ENCODE data around the gene SOS1.

The SOS1 gene

DNA sequence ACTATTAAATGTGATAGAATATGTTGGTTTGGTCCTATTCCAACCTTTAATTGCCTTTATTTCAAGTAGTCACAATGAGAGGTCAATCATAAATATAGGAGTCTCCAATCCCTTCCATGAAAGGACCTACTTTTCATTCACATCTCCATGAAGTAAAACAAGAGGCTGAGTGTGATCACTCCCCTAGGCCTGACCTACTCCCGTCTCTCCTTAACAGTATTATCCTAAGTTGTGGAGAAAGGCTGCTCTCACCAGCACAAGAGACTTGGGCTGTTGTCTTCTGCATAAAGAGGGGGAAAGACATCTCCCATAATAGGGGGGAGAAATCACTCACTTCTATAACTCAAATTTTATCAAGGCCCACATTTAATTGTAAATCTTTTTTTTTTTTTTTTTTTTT is 105.4 kb downstream of the SOS1 start:
- TF ChIP-seq, protein P1, sequence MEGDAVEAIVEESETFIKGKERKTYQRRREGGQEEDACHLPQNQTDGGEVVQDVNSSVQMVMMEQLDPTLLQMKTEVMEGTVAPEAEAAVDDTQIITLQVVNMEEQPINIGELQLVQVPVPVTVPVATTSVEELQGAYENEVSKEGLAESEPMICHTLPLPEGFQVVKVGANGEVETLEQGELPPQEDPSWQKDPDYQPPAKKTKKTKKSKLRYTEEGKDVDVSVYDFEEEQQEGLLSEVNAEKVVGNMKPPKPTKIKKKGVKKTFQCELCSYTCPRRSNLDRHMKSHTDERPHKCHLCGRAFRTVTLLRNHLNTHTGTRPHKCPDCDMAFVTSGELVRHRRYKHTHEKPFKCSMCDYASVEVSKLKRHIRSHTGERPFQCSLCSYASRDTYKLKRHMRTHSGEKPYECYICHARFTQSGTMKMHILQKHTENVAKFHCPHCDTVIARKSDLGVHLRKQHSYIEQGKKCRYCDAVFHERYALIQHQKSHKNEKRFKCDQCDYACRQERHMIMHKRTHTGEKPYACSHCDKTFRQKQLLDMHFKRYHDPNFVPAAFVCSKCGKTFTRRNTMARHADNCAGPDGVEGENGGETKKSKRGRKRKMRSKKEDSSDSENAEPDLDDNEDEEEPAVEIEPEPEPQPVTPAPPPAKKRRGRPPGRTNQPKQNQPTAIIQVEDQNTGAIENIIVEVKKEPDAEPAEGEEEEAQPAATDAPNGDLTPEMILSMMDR (IDR thresholded peaks at IDR 0.05; ENCODE audit: low read depth, low read length, missing control alignments), result no peak
- no peak overlapping the region for H3K4me3 ChIP-seq (ENCODE audit: low read depth, low read length)
- no peak for DNase-seq (ENCODE audit: low read depth)

DNA sequence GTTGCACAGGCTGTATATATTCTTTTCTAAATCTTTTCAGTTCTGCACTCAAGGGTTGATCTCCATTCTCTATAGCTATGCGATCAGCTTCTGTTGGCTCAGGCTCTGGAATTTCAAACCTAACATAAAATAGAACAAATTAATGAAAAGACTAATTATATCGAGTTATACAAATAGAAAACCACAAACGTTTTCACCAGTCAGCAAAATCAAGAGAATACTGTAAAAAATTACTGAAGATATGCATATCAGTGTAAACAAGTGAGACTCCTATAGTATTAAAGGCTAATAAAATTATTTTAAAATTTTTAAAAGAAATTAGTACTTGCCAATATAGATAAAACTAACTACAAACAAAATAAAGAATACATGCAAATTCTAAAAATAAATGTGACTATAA is 107.0 kb downstream of the SOS1 start:
- H3K4me3 ChIP-seq (ENCODE audit: low read depth, low read length), result no peak overlapping the region
- TF ChIP-seq, protein P1 (IDR thresholded peaks at IDR 0.05; ENCODE audit: low read depth, low read length, missing control alignments), result no peak
- no peak for DNase-seq (ENCODE audit: low read depth)

DNA sequence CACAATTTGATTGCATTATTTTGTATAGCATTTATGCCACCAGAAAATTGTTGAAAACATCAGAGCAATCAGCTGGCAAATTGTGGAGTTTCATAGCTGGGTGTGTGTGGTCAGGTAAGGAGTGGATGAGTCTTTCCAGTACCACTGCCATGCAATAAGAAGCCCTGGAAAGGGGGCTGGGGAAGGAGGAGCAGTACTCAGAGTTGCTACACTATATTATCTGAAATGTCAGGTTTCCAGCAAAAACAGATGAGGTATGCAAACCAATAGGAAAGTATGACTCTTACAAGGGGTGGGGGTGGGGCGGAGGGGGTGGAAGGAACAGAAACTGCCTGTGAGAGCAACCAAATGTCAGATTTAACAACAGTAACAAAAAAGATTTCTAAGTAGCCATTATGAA is 112.2 kb downstream of the SOS1 start:
- TF ChIP-seq, protein P1 (IDR thresholded peaks at IDR 0.05; ENCODE audit: low read depth, low read length, missing control alignments), result no peak
- no peak for DNase-seq (ENCODE audit: low read depth)

DNA sequence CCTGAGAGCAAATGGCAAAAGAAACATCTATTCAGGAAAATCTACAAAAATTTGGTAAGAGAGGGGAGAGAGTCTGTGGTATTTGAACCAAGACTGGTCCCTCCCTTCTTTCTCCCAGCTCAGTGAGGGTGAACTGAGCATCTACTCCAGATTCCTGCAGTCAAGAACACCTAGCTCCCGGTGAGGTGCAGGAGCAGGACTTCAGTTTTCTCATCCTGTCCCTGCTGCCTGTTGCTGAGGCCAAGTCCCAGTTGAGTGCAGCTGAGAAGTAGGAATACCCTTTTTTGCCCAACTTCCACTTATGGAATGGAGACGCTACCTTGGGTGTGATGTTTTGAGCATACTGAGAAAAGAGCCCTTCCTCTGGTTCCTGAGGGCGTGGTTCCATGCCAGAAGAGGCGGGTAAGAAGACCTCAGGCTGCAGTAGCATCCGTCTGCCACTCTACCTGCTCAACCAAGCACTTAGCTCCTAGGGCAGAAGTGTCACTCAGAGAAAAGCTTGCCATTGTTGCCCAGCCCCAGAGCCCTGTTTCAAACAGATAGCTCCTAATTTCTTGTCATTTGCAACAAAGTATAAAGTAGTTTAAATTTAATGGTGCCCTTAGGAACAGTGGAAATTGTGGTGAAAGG is 112.9 kb downstream of the SOS1 start:
- H3K4me3 ChIP-seq (ENCODE audit: low read depth, low read length), result no peak overlapping the region
- TF ChIP-seq, protein P1 (IDR thresholded peaks at IDR 0.05; ENCODE audit: low read depth, low read length, missing control alignments), result no peak
- no peak for DNase-seq (ENCODE audit: low read depth)

More for the DNA sequence above, 112.2 kb downstream of the SOS1 start:
- no peak overlapping the region for H3K4me3 ChIP-seq (ENCODE audit: low read depth, low read length)

DNA sequence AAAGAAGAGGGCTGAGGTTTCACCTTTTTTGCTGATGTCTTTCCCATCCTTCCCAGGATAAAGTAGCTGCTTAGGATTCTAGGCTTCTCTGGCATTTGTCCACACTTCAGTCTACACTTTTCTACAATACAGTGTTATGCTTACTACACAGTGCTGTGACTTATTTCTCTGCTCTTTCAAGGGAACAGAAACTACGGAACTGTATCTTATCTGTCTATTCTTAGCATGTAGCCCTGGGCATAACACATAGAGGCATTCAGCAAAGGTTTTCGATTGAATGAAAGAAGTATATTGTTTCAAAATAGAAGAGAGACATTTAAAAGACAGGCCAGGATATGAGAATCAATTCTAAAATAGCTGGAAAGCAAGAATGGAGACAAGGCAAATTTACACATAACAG is 120.3 kb downstream of the SOS1 start:
- TF ChIP-seq, protein P1 (IDR thresholded peaks at IDR 0.05; ENCODE audit: low read depth, low read length, missing control alignments), result no peak
- H3K4me3 ChIP-seq (ENCODE audit: low read depth, low read length), result no peak overlapping the region
- DNase-seq (ENCODE audit: low read depth), result no peak

DNA sequence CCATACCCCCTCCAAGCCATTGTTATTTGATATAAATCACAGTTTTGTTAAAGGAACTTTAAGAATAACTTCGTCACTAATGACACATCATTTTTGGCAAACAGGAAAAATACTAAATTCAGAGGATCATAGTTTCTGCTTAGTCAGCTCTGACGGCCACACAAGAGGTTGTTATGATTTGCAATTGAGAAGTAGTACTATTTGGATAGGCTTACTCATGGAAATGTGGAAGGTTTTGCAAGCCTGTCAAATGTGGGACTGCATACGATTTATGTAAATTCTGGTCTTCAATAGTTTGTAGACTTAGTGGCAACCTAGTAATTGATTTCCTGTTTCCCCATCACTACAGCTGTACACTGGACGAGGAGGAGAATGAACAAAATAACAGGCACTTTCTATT is 123.1 kb downstream of the SOS1 start:
- TF ChIP-seq, protein P1 (IDR thresholded peaks at IDR 0.05; ENCODE audit: low read depth, low read length, missing control alignments), result no peak
- no peak overlapping the region for H3K4me3 ChIP-seq (ENCODE audit: low read depth, low read length)
- DNase-seq (ENCODE audit: low read depth), result no peak

DNA sequence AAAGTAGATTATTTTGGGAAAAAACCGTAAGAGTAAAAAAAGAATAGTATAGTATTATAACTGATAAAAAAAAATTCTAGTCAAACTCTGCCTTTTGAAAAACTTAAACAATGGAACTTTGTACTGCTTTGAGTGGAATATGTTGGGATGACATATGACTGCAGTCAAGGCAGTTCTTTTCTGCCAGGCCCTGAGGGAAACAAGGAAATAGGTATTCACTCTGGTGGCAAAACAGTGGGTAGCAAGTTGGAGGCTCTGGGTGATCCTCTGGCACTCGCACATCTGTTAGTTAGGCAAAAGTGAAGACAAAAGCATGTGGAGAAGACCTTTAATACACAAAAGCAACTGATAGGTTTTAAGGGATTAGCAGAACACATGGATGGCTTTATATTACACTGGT is 129.0 kb downstream of the SOS1 start:
- no peak overlapping the region for H3K4me3 ChIP-seq (ENCODE audit: low read depth, low read length)
- TF ChIP-seq, protein P1 (IDR thresholded peaks at IDR 0.05; ENCODE audit: low read depth, low read length, missing control alignments), result no peak
- DNase-seq (ENCODE audit: low read depth), result no peak
